A549 treated with Hydrocortisone at 1 μM for 4 hours (cell line): Measurements from ENCODE around the gene FTCDNL1. TPM values are rescaled to one million over a fixed set of nuclear protein-coding genes. Genes with fewer than 3 reads are reported as not detected.

Experiments
- total RNA-seq: library from RNA; stranded (reverse); fragments of 200-300 nt; extraction: Qiagen RNA extraction; gene quantifications from 5 replicates; pipeline ENCODE4 v1.2.3, GENCODE V29; 2022

The FTCDNL1 gene
- total RNA-seq: 2.5 to 3.8 TPM (median 3.1 TPM) in 5 replicates

DNA sequence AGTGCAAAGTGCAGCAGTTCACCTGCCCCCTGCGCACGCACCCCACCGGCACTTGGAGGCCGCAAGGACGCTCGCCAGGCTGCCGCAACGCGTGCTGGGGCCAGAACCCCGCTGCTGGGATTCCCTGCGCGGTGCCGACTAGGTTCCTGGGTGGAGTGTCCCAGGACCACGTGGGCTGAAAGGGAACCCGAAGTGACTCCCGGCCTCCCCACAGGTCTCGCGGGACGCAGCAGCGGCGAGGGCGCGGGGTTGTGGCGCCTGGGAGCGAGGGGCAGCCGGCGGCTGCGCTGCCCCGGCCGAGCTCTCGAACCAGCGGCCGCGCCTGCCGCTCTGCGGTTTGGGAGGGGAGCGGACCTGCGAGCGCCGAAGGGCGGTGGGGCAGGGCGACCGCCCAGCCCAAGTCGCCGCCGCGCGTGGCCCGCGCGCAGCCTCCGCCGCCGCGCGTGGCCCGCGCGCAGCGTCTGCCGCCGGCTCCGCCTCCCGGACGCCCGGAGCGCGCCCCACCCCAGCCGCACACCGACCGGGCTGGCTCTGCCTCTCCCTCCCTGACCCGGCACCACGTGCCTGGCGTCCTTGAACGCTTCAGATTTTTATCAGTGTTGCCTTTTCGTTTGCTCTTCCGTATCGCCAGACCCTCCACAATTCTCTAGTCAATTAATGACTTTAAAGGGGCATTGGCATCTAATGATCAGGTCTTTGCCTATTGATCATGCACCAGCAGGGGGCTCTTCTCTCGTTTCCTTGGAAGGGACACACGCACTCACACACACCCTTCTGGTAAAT is at the start of gene FTCDNL1:
FTCDNL1 (minus strand) TSS at position 475 of the 783 bp plus-strand sequence. CDS start 2,230 bp downstream, outside the sequence.

Other genes starting within 250 kb of the FTCDNL1 start
- 6.3 to 9.0 TPM (median 7.3 TPM) in 5 replicates for gene C2orf69, start 60.1 kb upstream of the FTCDNL1 start, total RNA-seq
- gene TYW5, start 104.3 kb upstream of the FTCDNL1 start, total RNA-seq: 6.6 to 8.3 TPM (median 6.8 TPM) in 5 replicates
- 35.0 to 39.6 TPM (median 36.7 TPM) in 5 replicates for gene MAIP1, start 104.4 kb upstream of the FTCDNL1 start, total RNA-seq